Activated T-cell treated with anti-CD3 and anti-CD28 coated beads, Interleukin-2, amount 50 U/mL, for 72 hours (primary cell): ENCODE results near the gene ASB6. TPM values are rescaled to one million over a fixed set of nuclear protein-coding genes. Genes with fewer than 3 reads are reported as not detected.
A peak's percentile ranks its signal among the peaks of the same experiment; 100 is the strongest.
"Not testable (repeated sequence)": the region's sequence is repeated elsewhere in the genome, so short reads cannot be mapped to it uniquely, and the experiment has no call there.

Source experiments
- ATAC-seq, 2 donors: fragments of 150-1000 bp; cut with Tn5 transposase; replicated peaks in 1 of 2; 2 replicates each; pipeline ENCODE4 v1.10.0; 2021; ENCODE audit warnings: moderate library complexity in 2 of 2, mild to moderate bottlenecking in 1 of 2
- DNase-seq, 2 donors: peaks; one replicate each; pipeline ENCODE4 v3.0.0; 2021 to 2022; ENCODE audit warnings: mixed read lengths in 1 of 2
- H3K27ac Mint-ChIP-seq: one replicate; pipeline ENCODE4 v1.8.0; 2022; ENCODE audit warnings: mild to moderate bottlenecking, moderate library complexity, mixed read lengths
- H3K27me3 Mint-ChIP-seq: one replicate; pipeline ENCODE4 v1.8.0; 2022; ENCODE audit warnings: low read depth, mixed read lengths
- H3K36me3 Mint-ChIP-seq, 2 donors: one replicate each; pipeline ENCODE4 v1.8.0; 2022; ENCODE audit warnings: mixed read lengths in 2 of 2, mild to moderate bottlenecking in 1 of 2; ENCODE audit not compliant: insufficient read depth in 2 of 2
- H3K4me1 Mint-ChIP-seq: one replicate; pipeline ENCODE4 v1.8.0; 2022; ENCODE audit warnings: low read depth, mixed read lengths
- H3K4me3 Mint-ChIP-seq, 2 donors: one replicate each; pipeline ENCODE4 v1.8.0; 2022; ENCODE audit warnings: mild to moderate bottlenecking in 2 of 2, mixed read lengths in 2 of 2, moderate library complexity in 2 of 2
- H3K9me3 Mint-ChIP-seq, 2 donors: one replicate each; pipeline ENCODE4 v1.8.0; 2022; ENCODE audit warnings: mixed read lengths in 2 of 2
- total RNA-seq, 2 donors: library from RNA; stranded (reverse); gene quantifications; one replicate each; pipeline ENCODE4 v1.2.3, GENCODE V29; 2022

Gene ASB6
- total RNA-seq, 2 donors from 2014 or later, result 16.9 to 20.2 TPM

DNA sequence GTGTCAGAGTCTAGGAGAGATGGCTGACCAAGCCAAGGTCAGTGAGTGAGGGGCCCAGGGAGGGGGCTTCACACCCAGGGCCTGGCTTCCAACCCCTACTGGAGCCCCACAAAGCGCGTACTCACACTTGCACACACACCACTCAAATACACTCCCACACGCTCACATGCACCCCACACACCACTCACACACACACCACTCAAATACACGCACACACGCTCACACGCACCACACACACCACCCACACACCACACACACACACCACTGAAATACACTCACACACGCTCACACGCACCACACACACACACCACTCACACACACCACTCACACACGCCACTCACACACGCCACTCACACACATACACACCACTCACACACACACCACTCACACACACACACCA lies 5.7 kb upstream of the ASB6 start:
- Mint-ChIP-seq H3K4me3 (no peak overlapping the region), H3K27ac (no peak overlapping the region), H3K36me3 (no peaks in the 10 kb centered on the region), H3K4me1 (no peaks in the 10 kb centered on the region), H3K27me3 (no peaks in the 10 kb centered on the region), H3K9me3 (no peaks in the 10 kb centered on the region)
- ATAC-seq, result no peak
- DNase-seq, result no peak

DNA sequence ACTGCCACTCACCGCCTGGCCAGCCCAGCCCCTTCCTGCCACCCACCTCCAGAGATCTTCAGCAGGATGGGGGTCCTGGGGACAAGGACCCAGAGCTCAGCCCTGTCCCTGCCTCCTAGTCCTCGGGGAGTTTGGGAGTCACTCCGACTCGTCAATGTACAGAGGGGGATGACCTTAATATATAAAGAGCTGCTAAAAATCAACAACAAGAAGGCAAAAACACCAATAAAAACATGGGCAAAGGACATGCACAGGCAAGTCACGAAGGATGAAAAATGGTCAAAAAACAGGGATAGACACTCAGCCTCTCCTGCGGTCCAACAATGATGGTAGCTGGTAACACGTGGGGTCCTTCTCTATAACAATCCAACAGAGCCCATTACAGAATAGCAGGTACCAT lies 4.7 kb upstream of the ASB6 start:
- Mint-ChIP-seq H3K36me3 (no peaks in the 10 kb centered on the region), H3K27me3 (no peaks in the 10 kb centered on the region), H3K27ac (no peak overlapping the region), H3K4me1 (no peaks in the 10 kb centered on the region), H3K4me3 (no peak overlapping the region), H3K9me3 (no peaks in the 10 kb centered on the region)
- no peak for ATAC-seq
- no peak for DNase-seq

DNA sequence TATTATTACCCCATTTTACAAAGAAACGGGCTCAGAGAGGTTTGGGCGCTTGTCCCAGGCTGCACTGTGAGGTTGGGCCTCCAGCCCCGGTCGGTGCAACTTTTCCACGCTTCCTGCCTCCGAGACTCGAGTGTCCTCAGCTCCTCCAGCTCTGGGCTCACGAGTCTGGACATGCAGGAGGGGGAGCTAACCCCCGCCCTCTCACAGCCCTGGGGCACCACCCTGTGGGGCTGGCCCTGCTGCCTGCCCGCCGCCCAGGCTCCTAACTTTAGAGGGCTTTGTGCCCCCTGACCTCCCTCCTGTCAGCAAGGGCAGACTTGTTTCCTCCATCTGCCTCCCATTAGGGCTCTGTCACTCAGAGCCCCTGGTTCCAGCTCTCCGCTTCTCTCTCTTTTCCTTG lies 4.3 kb upstream of the ASB6 start:
- H3K4me3 Mint-ChIP-seq, result no peak overlapping the region
- peaks cover 3% of the 10 kb centered on the region for H3K4me1 Mint-ChIP-seq
- no peaks in the 10 kb centered on the region for H3K36me3 Mint-ChIP-seq

DNA sequence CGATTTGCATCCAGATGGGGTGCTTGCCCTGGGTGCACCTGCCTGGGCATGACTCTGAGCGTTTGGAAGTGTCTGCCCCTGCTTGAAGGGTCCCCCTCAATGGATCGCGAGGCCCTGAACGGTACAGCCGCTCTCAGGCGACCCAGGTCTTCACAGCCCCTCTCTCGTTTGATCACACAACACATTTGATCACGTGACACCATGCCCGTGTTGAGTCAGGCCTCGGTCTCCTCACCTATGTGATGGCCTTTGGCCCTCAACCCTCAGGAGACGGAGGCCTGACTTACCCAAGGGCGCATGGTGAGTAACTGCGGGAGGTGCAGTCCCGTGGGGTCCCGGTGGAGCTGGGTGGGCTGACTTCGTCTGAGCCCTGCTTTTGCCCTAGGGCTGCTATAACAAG lies 3.0 kb upstream of the ASB6 start:
- no peaks in the 10 kb centered on the region for H3K9me3 Mint-ChIP-seq
- H3K4me3 Mint-ChIP-seq, result no peak overlapping the region
- DNase-seq, result no peak
- H3K27ac Mint-ChIP-seq, result no peak overlapping the region
- H3K36me3 Mint-ChIP-seq, result no peaks in the 10 kb centered on the region
- H3K4me1 Mint-ChIP-seq, result peaks cover 13% of the 10 kb centered on the region
- ATAC-seq, result no peak
- no peaks in the 10 kb centered on the region for H3K27me3 Mint-ChIP-seq

More for the DNA sequence above, 4.3 kb upstream of the ASB6 start:
- no peaks in the 10 kb centered on the region for H3K9me3 Mint-ChIP-seq
- no peak for DNase-seq
- no peak overlapping the region for H3K27ac Mint-ChIP-seq
- ATAC-seq, result no peak
- no peaks in the 10 kb centered on the region for H3K27me3 Mint-ChIP-seq

DNA sequence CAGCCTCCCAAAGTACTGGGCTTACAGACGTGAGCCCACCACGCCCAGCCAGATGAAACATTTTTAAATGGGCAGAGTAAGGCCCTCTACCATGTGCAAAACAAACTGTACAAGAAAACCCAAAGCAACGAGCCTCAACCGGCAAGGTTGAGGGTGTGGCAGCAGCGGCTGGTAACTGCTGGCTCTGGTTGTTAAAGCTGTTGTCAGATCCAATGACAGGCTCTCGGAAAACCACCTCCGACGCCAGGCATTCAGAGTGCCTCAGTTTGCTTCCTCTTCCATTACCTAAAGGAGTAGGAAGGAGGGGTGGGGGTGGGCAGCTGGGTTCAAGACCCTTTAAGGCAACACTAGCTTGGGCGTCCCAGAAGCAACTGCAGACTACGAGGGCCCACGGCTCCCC lies 2.4 kb upstream of the ASB6 start:
- peaks cover 16% of the 10 kb centered on the region for H3K4me1 Mint-ChIP-seq
- H3K4me3 Mint-ChIP-seq, result no peak overlapping the region
- no peak for DNase-seq
- H3K9me3 Mint-ChIP-seq, result no peaks in the 10 kb centered on the region
- no peak for ATAC-seq
- H3K27me3 Mint-ChIP-seq, result no peaks in the 10 kb centered on the region
- H3K36me3 Mint-ChIP-seq, result no peaks in the 10 kb centered on the region
- no peak overlapping the region for H3K27ac Mint-ChIP-seq

DNA sequence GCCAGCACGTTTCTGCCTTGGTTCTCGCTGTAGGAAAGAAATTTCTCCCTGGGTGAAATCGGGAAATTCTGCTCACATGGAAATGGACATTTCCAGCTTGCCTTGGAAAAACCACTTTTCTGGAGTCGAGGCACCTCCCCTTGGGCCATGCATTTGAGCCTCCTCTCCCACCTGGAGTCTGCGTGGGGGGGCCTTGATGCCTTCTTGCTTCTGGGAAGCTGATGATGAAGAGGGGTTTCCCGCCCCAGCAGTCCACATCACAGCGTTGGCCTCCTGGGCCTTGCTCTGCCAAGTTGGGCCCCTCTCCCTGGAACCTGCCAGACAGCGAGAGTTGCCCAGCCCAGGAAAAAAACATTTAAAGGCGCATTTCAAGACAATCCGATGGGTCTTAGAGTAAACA lies 1.8 kb upstream of the ASB6 start:
- Mint-ChIP-seq H3K27me3 (no peaks in the 10 kb centered on the region), H3K4me3 (peak overlapping the region in 1 of 2 donors; percentile 54), H3K27ac (no peak overlapping the region), H3K4me1 (peaks cover 17% of the 10 kb centered on the region), H3K36me3 (no peaks in the 10 kb centered on the region), H3K9me3 (no peaks in the 10 kb centered on the region)
- no peak for ATAC-seq
- DNase-seq, result no peak

DNA sequence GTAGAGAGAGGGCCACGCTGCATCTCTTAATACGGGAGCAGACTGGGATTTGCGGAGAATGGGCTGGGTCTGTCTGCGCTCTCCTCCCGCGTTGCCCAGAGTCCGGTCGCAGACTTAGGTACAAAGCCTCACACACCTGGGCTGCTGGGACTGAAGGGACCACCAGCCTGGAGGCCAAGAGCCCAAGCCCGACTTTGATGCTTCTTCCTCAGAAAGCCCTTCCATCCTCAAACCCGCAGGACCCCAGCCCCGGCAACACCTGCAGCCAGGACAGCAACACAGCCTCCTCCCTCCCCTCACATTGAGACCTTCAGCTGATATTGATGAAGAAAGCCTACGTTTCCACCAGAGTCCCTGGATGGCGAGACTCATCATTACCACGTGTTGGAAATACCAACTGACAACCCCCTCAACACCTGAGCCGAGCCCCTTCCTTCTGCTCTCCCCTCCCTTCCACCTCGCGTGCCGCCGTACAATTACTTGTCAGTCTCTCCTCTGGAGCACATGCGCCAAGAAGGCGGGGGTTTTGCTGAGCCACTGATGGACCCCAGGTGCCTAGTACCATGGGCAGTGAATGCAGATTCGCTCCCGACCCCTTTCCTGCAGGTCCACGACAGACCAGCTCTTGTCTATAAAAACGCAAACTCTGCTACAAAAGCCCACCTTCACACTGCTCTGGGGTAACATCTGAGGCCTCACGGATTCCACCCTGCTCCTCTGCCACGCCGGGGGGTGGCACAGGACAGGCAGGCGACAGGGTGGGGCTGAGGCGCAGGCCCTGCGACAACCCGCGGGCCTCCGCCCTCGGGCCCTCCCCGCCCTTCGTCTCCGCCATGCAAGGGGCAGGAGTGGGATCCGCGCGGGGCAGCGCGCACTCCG lies 841 bp downstream of the ASB6 start:
- no peaks in the 10 kb centered on the region for H3K9me3 Mint-ChIP-seq
- peaks cover 3 to 6% of the 10 kb centered on the region in 2 donors for H3K36me3 Mint-ChIP-seq
- ATAC-seq, result peak; percentile 36 to 48
- no peak for DNase-seq
- H3K27me3 Mint-ChIP-seq, result no peaks in the 10 kb centered on the region
- H3K4me3 Mint-ChIP-seq, result peak overlapping the region; percentile 88 to 94
- H3K4me1 Mint-ChIP-seq, result peaks cover 27% of the 10 kb centered on the region
- peak overlapping the region; percentile 79 for H3K27ac Mint-ChIP-seq

DNA sequence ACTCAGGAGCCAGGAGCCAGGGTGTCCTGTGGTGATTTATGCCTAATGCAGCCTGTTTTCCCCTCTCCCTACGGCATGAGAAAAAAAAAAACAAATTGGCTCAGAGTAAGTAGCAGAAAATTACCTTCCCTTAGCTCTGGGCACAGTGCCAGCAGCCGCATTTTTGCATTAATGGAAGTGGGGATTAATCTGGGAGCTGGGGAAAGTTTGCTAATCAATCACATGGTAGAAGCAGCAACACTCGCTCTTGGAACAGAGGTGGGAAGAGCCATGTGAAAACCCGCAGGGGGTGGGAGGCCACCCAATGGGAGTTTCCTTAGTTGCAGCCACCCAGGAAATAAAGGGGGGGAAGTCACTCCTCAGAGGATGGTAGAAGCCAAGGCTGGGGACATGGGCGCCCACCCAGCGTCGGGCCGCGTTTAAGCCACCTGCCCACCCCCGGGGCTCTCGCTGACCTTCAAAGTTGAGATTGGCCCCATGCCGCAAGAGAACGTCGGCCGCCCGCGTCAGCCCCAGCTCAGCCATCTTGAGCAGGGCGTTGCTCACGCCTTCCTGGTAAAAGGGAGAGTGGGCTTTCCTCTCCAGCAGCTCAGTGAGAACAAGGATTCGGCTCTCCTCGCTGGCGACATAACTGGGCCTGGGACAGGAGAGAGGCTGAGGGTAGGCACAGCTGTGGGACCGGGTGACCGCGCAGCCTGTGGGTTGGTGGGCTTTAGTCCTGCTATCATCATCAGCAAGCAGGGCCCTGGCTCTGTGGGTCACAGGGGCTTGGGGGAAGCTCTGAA lies 1.7 kb downstream of the ASB6 start:
- Mint-ChIP-seq H3K27ac (no peak overlapping the region), H3K4me3 (peak overlapping the region; percentile 88 to 94), H3K4me1 (peaks cover 27% of the 10 kb centered on the region), H3K36me3 (peaks cover 3 to 6% of the 10 kb centered on the region in 2 donors), H3K9me3 (no peaks in the 10 kb centered on the region), H3K27me3 (no peaks in the 10 kb centered on the region)
- ATAC-seq (no peak), DNase-seq (no peak)

DNA sequence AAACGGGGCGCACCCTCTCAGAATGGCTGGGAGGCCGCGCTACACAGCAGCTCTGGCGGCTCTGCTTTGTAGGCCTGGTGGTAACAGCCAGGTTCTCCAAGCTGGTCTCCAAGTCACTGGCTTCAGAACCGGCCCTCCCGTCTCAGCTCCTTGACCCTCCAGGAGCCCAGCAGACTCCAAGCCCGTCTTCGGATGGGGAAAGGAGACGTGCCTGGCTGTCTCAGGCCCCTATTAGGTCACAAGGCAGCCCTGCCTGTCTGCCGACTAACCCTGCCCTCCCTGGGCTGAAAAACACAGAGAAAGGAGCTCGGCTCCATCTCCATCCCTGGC lies 2.2 kb downstream of the ASB6 start:
- Mint-ChIP-seq H3K36me3 (peaks cover 3 to 7% of the 10 kb centered on the region in 2 donors), H3K4me1 (peaks cover 27% of the 10 kb centered on the region), H3K4me3 (peak overlapping the region; percentile 88 to 94), H3K27ac (no peak overlapping the region), H3K9me3 (no peaks in the 10 kb centered on the region), H3K27me3 (no peaks in the 10 kb centered on the region)
- no peak for DNase-seq
- no peak for ATAC-seq

DNA sequence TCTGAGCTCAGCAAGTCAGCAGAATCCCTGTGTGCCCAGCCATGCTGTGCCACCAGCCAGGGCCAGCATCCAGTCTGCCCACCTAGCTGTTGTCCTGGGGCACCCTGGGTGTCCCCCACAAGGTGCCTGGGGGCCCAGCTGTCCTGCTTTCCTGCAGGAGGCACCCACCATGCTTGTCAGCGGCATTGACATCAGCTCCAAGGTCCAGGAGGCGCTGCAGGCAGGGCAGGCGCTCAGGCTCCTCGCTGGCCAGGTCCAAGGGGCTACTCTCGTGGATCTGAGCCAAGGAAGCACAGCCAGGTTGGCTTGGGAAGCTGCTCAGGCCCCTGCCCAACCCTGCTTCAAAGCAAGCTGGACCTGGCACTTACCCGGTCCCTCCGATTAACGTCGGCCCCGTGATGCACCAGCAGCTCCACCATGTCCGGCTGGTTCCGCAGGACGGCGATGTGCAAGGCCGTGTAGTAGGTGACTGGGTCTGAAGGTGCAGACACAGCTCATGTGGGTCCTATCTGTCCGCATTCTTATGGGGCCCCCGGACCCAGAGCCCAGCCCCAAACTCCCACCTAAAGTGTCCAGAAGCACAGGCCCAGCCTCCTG lies 2.8 kb downstream of the ASB6 start:
- peaks cover 3 to 7% of the 10 kb centered on the region in 2 donors for H3K36me3 Mint-ChIP-seq

DNA sequence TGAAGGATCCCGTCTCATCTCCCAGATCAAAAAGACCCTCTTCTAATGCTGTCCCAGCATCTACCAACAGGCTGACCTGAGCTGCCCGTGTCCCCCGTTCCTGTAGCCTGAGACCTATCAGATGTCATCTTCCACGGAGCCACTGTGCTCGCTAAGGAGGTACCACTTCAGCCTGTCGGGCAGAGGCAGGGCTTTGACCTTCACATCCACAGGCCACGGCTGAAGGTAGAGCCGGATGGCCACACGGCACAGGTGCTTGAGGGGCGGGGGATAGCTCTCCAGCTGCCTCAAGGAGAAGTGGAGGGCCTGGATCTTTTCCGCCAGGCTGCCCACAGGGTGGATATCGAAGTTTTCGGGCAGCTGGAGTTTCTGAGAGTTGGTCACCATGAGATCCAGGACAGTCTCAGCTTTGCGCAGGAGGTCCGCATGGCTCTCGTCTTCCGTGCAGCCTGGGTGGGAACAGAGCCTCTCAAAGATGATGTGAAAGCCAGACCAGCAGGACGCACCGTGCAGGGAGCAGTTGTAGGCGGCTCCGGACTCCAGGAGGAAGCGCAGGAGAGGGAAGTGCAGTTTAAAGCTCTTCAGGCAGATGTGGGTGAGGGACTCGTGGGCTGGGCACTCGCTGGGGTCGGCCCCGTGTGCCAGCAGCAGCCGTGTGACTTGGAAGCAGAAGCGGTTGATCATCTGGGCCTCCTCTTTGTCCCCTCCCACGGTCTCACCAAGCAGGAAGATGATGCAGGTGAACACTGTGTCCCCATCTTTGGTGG lies 4.1 kb downstream of the ASB6 start:
- H3K27me3 Mint-ChIP-seq, result no peaks in the 10 kb centered on the region
- H3K27ac Mint-ChIP-seq, result peak overlapping the region; percentile 40
- no peak overlapping the region for H3K4me3 Mint-ChIP-seq
- ATAC-seq (no peak), DNase-seq (no peak)
- H3K36me3 Mint-ChIP-seq, result peaks cover 3 to 7% of the 10 kb centered on the region in 2 donors
- peaks cover 27% of the 10 kb centered on the region for H3K4me1 Mint-ChIP-seq
- no peaks in the 10 kb centered on the region for H3K9me3 Mint-ChIP-seq

More for the DNA sequence above, 2.8 kb downstream of the ASB6 start:
- no peaks in the 10 kb centered on the region for H3K27me3 Mint-ChIP-seq
- no peaks in the 10 kb centered on the region for H3K9me3 Mint-ChIP-seq
- H3K4me3 Mint-ChIP-seq, result no peak overlapping the region
- H3K27ac Mint-ChIP-seq, result no peak overlapping the region
- H3K4me1 Mint-ChIP-seq, result peaks cover 27% of the 10 kb centered on the region
- DNase-seq (no peak), ATAC-seq (no peak)

DNA sequence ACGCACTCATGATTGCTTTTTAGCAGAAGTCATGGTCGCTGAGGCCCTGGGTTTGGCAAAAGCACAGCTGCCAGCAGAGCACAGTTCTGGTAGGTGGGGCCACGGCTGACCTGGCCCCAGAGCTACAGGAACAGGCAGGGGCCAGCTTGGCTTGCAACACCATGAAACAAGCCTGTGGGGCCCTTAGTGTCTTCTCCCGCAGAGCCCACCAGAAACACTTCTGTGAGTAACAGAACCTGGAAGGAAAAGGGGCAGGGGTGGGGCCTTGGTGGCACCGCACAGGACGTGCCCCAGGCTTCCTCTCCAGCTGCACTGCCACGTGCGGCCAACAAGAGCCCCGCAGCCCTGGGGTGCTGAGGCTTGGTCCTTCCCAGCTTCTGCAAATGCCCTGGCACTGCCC lies 4.8 kb downstream of the ASB6 start:
- Mint-ChIP-seq H3K27ac (no peak overlapping the region), H3K9me3 (no peaks in the 10 kb centered on the region), H3K36me3 (peaks cover 3 to 7% of the 10 kb centered on the region in 2 donors), H3K4me1 (peaks cover 34% of the 10 kb centered on the region), H3K4me3 (no peak overlapping the region), H3K27me3 (no peaks in the 10 kb centered on the region)
- ATAC-seq (no peak), DNase-seq (no peak)

DNA sequence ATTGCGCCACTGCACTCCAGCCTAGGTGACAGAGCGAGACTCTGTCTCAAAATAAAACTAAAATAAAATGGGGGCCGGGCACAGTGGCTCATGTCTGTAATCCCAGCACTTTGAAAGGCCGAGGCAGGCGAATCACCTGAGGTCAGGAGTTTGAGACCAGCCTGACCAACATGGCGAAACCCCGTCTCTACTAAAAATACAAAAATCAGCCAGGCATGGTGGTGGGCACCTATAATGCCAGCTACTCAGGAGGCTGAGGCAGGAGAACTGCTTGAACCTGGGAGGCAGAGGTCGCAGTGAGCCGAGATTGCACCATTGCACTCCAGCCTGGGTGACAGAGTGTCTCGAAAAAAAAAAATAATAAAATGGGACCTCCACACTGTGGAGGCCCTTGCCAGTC lies 5.6 kb downstream of the ASB6 start:
- H3K4me1 Mint-ChIP-seq, result peaks cover 39% of the 10 kb centered on the region
- H3K9me3 Mint-ChIP-seq, ATAC-seq, DNase-seq, H3K27ac Mint-ChIP-seq, H3K27me3 Mint-ChIP-seq, H3K36me3 Mint-ChIP-seq, H3K4me3 Mint-ChIP-seq: not testable (repeated sequence)
